NCI-H2107 treated with DMSO at 0.1 percent for 48 hours (cell line): ENCODE data around the gene RNASE4.

Experiments
- DNase-seq: peaks from one replicate; lab custom pipeline; 2025; ENCODE audit not compliant: unreplicated experiment; lab: John Stamatoyannopoulos, UW

The RNASE4 gene

GRCh38 chr14:20671597-20672283 lies 12.6 kb upstream of the RNASE4 start:
- no peak for DNase-seq

DNA sequence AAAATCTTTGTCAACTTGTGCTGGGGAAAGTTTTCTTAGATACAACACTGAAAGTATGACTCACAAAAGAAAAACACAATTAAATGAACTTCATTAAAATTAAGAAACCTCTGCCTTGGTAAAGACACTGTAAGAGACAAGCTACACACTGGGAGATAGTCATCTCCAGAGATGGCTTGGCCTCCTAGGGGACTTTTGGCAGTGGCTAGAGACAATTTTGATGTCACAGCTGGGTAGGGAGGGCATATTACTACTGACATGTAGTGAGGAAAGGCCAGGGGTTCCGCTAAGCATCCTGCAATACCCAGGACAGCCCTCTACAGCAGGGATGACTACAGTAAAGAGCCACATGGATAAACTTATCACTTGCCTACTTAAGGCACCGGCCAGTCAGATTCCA lies 8.7 kb upstream of the RNASE4 start:
- DNase-seq = no peak

- no peak for DNase-seq
These were observed 8.3 kb upstream of the RNASE4 start for GRCh38 chr14:20676072-20676471.

GRCh38 chr14:20679907-20680306 lies 4.5 kb upstream of the RNASE4 start:
- no peak for DNase-seq

GRCh38 chr14:20680363-20680762 lies 4.0 kb upstream of the RNASE4 start:
- no peak for DNase-seq

- no peak for DNase-seq
These were observed 3.5 kb upstream of the RNASE4 start for GRCh38 chr14:20680843-20681347.

GRCh38 chr14:20681348-20682126 lies 2.8 kb upstream of the RNASE4 start:
- DNase-seq = peak; percentile 64

- DNase-seq = no peak
These were observed 2.3 kb upstream of the RNASE4 start for GRCh38 chr14:20682127-20682434.

DNA sequence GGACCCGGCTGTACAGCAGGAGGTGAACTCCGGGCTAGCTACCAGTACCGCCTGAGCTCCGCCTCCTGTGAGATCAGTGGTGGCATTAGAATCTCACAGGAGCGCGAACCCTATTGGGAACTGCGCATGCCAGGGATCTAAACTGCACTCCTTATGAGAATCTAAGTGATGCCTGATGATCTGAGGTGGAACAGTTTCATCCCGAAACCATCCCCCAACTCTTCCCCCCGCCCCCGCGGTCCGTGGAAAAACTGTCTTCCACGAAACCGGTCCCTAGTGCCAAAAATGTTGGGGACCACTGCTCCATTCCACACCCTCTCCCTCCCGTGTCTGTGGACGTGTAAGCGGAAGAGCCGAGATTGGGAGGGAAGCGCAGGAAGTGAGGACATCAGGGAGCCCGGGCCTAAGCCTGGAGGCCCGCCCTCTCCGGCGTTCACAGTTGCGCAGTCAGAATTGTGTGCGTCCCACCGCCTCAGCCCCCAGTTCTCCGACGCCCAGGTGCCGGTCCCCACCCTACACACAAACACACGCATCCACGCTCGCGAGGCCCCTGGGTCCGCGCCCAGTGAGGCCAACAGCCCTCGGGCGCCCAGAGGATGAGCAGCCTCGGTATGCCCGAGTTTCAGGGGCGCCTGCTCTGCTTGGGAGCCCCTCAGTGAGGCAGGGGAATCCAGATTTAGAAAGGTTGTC lies 1.8 kb upstream of the RNASE4 start:
- DNase-seq = peak; percentile 57

- peak; percentile 29 for DNase-seq
These were observed 1.1 kb upstream of the RNASE4 start for GRCh38 chr14:20683125-20683890.

- no peak for DNase-seq
These were observed 499 bp downstream of the RNASE4 start for GRCh38 chr14:20684662-20685456.

DNA sequence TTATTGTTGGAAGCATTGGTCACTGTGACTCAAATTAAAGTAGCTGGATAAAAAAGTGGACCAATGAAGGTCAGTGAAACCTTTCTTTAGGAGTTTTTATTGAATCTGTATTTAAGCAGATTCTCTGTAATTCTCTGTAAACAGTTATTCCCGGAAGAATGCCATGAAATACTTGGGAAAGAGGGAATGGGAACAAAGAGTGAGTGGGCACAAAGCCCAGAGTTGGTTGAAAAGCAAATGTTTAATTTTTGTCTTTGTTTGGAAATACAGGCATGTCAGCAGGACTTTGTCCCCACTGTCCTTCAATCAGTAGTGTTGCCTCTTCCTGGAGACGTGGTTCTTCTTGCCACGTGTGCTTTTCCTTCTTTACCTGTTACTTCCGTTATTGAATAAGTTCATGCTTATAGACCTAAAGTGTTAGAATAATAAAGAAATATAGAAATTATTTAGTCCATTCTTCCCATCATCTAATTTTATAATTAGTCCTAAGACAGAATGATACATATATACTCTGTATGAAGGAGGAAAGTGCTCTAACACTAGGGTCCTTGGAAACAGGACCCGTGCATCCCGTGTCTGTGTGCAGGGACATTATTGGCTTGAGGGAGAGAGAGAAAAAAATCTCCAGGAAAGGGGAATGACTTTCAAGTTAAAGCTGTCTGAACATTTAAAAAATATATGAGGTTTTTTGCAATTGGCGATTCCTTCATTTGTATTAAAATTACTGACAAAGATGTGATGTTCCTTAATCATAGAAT lies 2.2 kb downstream of the RNASE4 start:
- no peak for DNase-seq

- no peak for DNase-seq
These were observed 3.2 kb downstream of the RNASE4 start for GRCh38 chr14:20687362-20688166.

- DNase-seq = no peak
These were observed 3.9 kb downstream of the RNASE4 start, which contains the start of gene ANG for GRCh38 chr14:20688167-20688839. ANG (plus strand) TSS chr14:20688764; CDS start chr14:20693565, 4,801 bp downstream.

- DNase-seq = peak; percentile 90
These were observed 6.7 kb downstream of the RNASE4 start for GRCh38 chr14:20690848-20691640.

DNA sequence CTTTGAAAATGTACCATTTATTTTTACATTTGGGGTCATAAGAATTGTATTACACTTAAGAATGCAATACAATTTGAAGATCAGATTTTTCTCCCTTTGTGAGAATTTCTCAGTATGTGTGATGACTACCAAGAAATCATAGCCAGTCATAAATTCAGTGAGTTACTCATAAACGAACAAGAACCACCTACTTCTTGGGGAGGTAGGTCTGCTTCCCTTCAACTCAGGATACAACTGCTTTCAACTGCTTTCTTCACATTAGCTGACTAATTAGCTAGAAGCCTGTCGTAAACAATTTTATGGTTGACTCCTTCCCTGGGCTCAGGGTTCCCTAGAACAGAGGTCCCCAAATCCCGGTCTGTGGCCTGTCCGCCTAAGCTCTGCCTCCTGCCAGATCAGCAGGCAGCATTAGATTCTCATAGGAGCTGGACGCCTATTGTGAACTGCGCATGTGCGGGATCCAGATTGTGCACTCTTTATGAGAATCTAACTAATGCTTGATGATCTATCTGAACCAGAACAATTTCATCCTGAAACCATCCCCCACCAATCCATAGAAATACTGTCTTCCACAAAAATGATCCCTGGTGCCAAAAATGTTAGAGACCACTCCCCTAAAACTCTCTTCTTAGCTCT lies 7.9 kb downstream of the RNASE4 start:
- DNase-seq = no peak

- no peak for DNase-seq
These were observed 12.4 kb downstream of the RNASE4 start for GRCh38 chr14:20696764-20697163.
